ENCODE data around the gene SLC2A1.

The SLC2A1 gene

GRCh38 chr1:42956739-42957138, 1.9 kb downstream of the SLC2A1 start (continued):
- TF ChIP-seq ZNF837 (tag by site-specific recombination; IDR thresholded peaks at IDR 0.05) (no peak), ZNF175 (tag by site-specific recombination; IDR thresholded peaks at IDR 0.05) (no peak), ZNF777 (tag by site-specific recombination; IDR thresholded peaks at IDR 0.05; ENCODE audit: borderline replicate concordance) (no peak)

GRCh38 chr1:42955311-42956063, 3.2 kb downstream of the SLC2A1 start:
- H3K4me3 ChIP-seq (ENCODE audit: low read depth, low read length): no peak overlapping the region
- H3K36me3 ChIP-seq (ENCODE audit: control insufficient read depth in 2 of 2, insufficient read depth in 1 of 2, low read length in 2 of 2): peaks cover 4 to 41% of the 10 kb centered on the region in 2 experiments; a peak in 1 of 3 replicates
- no peak for TF ChIP-seq SP3 (tag by site-specific recombination; IDR thresholded peaks at IDR 0.05)
- no peak for TF ChIP-seq ZNF184 (tag by site-specific recombination; IDR thresholded peaks at IDR 0.05)
- TF ChIP-seq ZNF266 (tag by site-specific recombination; IDR thresholded peaks at IDR 0.05; ENCODE audit: low read depth): no peak
- TF ChIP-seq HOXA7 (CRISPR knock-in tag; IDR thresholded peaks at IDR 0.05; ENCODE audit: borderline replicate concordance): no peak
- TF ChIP-seq KLF1 (tag by site-specific recombination; IDR thresholded peaks at IDR 0.05): no peak
- no peak for TF ChIP-seq ZNF2 (tag by site-specific recombination; IDR thresholded peaks at IDR 0.05)
- no peak for TF ChIP-seq ZNF19 (tag by site-specific recombination; IDR thresholded peaks at IDR 0.05; ENCODE audit: low read depth)
- TF ChIP-seq MYNN (tag by site-specific recombination; IDR thresholded peaks at IDR 0.05; ENCODE audit: borderline replicate concordance): no peak
- TF ChIP-seq SCRT1 (tag by site-specific recombination; IDR thresholded peaks at IDR 0.05; ENCODE audit: borderline replicate concordance): no peak
- no peak for TF ChIP-seq ZNF121 (tag by site-specific recombination; IDR thresholded peaks at IDR 0.05)
- TF ChIP-seq ZNF221 (tag by site-specific recombination; IDR thresholded peaks at IDR 0.05; ENCODE audit: borderline replicate concordance): no peak
- no peak for TF ChIP-seq ZSCAN4 (tag by site-specific recombination; IDR thresholded peaks at IDR 0.05)
- no peak for TF ChIP-seq GLIS2 (tag by site-specific recombination; IDR thresholded peaks at IDR 0.05)
- TF ChIP-seq RBAK (tag by site-specific recombination; IDR thresholded peaks at IDR 0.05): no peak
- TF ChIP-seq AEBP2 (tag by site-specific recombination; IDR thresholded peaks at IDR 0.05; ENCODE audit: borderline replicate concordance): no peak
- TF ChIP-seq ZNF155 (tag by site-specific recombination; IDR thresholded peaks at IDR 0.05): no peak
- TF ChIP-seq ZNF701 (tag by site-specific recombination; IDR thresholded peaks at IDR 0.05): no peak
- no peak for TF ChIP-seq GLI2 (tag by site-specific recombination; IDR thresholded peaks at IDR 0.05; ENCODE audit: borderline replicate concordance, low read depth)
- no peak for TF ChIP-seq ZNF843 (tag by site-specific recombination; IDR thresholded peaks at IDR 0.05)
- CTCF ChIA-PET: interaction anchor here (1.9 kb wide), 1 partner anchor 118 kb away, joined by 10 read pairs; no protein-coding TSS in a partner anchor
- POLR2A ChIA-PET: interaction anchor here (1.3 kb wide), 1 partner anchor 189 kb away, joined by 5 read pairs; the partner anchor contains the start of genes C1orf50 and P3H1
- peaks cover 5% of the 10 kb centered on the region; the same call in 1 of the 2 replicates for H3K4me1 ChIP-seq (ENCODE audit: control insufficient read depth, insufficient read depth, low read length)
- H3K27ac ChIP-seq (ENCODE audit: extremely low read depth, low read depth, low read length): no peak overlapping the region
- H3K9me3 ChIP-seq (ENCODE audit: control insufficient read depth, insufficient read depth, low read depth, low read length): no peaks in the 10 kb centered on the region
